WI38 (cell line): ENCODE data around the gene UBA52.
"Not testable (repeated sequence)": the region's sequence is repeated elsewhere in the genome, so short reads cannot be mapped to it uniquely, and the experiment has no call there.

Experiments
- H3K4me3 ChIP-seq: 2 replicates; pipeline ENCODE4 v1.5.1; 2011; ENCODE audit warnings: low read depth, mild to moderate bottlenecking, control low read depth, low read length
- TF ChIP-seq, protein P1 (sequence below): IDR thresholded peaks from 2 replicates; pipeline ENCODE4 v1.5.1; 2012; ENCODE audit warnings: low read depth, mild to moderate bottlenecking, control low read depth, low read length

UBA52 gene

DNA sequence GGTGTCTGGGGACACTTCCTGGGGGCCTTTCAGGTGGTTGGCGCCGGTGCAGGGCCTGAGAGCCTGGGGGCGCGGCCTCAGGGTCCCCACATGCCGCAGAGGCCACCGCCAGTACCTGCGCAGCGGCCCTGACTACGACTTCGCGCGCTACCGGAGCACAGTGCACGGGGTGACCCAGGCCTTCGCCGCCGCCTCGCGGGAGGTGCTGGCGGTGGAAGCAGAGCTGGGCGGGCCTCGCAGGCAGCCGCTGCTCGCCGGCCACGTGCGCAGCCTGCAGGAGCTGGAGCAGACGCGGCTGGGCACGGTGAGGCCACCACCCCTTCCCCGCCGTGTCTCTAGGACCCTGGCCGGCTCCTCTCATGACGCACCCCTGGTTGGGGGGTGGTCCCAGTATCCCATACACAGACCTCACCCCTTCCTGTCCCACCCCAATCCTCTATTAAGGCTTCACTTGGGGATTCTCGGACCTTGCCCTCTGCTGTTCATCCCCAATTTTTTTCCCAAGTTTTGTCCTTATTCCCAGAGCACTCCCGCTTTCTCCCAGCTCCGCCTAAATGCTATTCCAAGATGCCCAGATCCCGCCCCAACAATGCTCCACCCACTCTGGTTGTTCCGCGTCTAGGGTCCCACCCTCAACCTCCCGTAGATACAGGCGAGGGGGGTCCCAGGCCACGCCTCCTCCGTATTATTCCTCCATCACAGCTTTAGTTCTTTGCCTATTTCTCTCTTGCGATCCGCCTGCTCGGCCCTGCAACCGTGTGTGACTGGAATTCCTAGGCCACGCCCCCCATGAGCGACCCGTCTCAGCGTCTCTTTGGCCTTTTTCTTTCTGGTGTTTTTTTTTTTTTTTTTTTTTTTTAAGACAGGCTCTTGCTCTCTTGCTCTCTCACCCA, 18.0 kb downstream of the UBA52 start:
- TF ChIP-seq, protein P1, sequence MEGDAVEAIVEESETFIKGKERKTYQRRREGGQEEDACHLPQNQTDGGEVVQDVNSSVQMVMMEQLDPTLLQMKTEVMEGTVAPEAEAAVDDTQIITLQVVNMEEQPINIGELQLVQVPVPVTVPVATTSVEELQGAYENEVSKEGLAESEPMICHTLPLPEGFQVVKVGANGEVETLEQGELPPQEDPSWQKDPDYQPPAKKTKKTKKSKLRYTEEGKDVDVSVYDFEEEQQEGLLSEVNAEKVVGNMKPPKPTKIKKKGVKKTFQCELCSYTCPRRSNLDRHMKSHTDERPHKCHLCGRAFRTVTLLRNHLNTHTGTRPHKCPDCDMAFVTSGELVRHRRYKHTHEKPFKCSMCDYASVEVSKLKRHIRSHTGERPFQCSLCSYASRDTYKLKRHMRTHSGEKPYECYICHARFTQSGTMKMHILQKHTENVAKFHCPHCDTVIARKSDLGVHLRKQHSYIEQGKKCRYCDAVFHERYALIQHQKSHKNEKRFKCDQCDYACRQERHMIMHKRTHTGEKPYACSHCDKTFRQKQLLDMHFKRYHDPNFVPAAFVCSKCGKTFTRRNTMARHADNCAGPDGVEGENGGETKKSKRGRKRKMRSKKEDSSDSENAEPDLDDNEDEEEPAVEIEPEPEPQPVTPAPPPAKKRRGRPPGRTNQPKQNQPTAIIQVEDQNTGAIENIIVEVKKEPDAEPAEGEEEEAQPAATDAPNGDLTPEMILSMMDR = 0 out of 2 replicates have a peak, but pooled peaks have one; percentile 9
- peak overlapping the region; percentile 79 for H3K4me3 ChIP-seq

DNA sequence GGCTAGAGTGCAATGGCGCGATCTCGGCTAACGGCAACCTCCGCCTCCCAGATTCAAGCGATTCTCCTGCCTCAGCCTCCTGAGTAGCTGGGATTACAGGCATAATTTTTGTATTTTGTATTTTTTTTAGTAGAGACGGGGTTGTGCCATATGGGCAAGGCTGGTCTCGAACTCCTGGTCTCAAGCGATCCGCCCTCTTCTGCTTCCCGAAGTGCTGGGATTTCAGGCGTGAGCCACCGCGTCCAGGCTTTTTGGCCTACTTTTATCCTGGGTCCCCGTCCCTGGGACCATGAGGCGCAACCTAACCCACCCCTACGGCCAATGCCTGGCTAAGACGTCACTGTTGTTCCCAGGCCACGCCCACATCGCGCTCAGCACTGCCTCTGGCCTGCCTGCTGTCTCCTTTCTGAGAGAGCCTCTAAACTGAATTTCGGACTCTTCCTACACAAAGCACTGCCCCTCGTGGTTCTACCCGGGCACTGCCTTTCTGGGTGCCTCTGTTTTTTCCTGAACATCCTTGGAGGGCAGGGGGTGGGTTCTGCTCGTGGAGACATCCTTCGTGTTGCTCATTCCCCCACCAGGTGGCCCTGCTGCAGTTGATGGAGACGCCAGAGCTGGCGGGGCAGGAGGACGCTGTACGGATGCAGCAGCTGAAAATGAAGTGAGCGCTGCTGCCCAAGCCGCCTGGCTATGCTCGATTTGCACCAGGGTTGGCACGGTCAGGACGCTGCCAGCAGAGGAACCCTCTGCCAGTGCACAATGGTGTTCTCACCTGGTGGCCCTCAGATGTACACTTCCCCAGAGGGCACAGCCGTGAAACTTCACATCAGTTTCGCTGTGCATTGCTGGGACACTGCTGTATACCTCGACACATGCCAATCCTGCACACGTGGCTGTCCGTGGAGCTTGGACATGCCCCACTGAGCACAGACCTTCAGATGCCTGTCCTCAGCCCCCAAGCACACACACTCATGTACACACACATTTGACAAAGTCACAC, 18.9 kb downstream of the UBA52 start:
- no peak overlapping the region; the same call in 1 of the 2 replicates for H3K4me3 ChIP-seq
- TF ChIP-seq, protein P1 = 0 out of 2 replicates have a peak, but pooled peaks have one; percentile 3

DNA sequence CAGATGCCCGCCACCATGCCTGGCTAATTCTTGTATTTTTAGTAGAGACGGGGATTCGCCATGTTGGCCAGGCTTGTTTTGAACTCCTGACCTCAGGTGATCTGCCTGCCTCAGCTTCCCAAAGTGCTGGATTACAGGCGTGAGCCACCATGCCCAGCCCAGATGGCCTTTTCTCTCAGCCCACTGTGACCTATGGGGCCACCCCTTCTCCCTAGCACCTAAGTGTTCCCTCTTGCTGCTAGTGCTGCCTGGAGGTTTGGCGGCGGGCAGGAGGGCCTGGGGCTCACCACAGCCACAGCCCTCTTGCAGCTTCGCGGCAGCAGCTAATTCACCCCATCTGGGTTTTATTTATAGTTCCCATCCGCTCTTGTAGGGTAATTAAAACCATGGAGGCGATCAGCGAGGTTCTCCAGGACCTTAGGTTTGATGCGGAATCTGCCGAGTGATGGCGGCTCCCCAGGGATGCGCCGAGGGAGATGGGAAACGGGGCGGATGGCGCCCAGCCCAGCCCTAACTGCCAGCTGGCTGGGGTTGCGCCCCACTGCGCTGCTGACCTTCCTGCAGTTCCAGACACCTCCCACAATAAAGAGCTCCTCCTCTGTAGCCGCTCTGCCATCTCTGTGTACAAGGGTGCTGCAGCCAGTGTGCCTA, 20.2 kb downstream of the UBA52 start:
- TF ChIP-seq, protein P1 = no peak
- no peak overlapping the region for H3K4me3 ChIP-seq

DNA sequence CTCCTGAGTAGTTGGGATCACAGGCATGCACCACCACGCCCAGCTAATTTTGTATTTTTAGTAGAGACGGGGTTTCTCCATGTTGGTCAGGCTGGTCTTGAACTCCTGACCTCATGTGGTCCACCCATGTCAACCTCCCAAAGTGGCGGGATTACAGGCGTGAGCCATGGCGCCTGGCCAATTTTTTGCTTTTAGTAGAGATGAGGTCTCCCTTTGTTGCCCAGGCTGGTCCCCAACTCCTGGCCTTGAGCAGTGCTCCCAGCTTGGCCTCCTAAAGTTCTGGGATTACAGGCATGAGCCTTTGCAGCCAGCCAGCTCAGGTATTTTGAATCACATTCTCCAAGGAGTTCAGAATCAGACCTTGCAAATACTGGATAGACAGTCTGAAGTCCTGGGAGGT, 21.1 kb downstream of the UBA52 start:
- H3K4me3 ChIP-seq = not testable (repeated sequence)

DNA sequence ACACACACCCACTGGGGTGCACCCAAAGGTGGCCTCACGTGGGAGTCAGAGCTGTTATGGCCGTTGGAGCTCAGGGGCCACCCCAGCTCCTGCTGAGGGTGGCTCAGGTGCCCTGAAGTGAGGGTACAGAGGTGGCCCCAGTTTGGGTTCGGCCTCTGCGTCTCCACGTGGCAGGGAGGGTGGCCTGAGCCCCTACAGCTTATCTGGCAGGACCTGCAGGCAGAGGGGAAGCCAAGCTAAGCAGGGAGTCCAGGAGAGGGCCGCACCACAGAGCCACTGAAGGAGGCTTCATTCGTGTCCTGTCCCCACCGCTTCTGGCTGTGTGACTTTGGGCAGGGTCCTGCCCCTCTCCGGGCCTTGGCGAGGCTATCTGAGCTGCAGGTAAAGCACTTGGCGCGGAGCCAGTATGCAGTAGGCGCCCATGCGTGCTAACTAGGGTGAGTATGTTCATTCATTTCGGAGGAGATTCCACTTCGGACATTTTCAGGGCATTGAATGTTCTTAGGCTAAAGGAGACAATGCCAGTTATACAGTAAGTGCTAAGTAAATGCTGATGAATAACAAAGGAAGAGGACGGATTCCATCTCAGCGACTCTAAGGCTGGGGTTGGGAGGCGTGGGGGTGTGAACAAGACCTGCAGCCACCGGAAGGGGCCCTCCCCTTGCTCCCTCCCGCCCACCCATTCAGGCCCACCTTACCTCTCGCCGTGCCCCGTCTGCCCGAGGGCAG, 21.9 kb downstream of the UBA52 start:
- H3K4me3 ChIP-seq = no peak overlapping the region
- TF ChIP-seq, protein P1 = no peak

DNA sequence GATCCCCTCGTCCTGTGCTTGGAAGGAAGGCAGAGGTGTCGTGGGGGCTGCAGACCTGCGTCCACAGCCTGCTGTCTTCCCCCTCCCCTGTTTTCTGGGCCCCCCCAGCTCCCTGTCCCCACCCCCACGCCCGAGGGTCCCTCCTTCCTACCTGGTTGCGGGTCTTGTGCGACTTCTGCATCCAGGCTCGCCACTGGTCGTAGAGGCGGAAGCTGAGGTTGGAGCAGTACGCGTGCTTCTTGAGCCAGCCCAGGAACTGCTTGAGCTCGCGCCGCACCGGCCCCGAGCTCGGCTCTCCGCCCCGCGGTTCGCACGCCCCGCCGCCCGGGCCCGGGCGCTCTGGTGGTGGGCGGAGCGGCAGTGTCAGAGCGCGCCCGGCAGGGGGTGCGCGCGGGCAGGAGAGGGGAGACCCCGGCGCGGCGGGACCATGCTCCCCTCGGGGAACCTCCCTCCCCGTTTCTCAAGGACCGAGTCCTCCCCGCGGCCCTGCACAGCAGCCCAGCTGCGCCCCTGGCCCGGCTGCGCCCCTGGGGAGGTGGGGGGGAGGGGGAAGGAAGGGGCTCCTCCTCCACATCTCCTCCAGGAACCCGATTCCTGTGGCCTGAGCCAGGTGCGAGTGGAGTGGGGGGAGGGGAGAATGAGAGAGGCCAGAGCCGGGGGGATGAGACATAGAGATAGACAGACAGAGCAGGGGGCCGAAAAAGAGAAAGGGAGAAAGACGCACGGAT, 22.6 kb downstream of the UBA52 start:
- TF ChIP-seq, protein P1 = peak; percentile 59
- peak overlapping the region; percentile 42 for H3K4me3 ChIP-seq
